AG04450 (cell line): ENCODE data around the gene SLC22A23. TPM values are rescaled to one million over a fixed set of nuclear protein-coding genes. Genes with fewer than 3 reads are reported as not detected.
A peak's percentile ranks its signal among the peaks of the same experiment; 100 is the strongest.

Experiments used
- CTCF ChIA-PET: fragments of 300-600, 350-600 bp; formaldehyde crosslinking; extraction: SDS; loops from one replicate; lab custom pipeline; 2022; ENCODE audit warnings: antibody characterized with exemption, inconsistent platforms; lab: Charles Lee
- POLR2A ChIA-PET: fragments of 350-600 bp; formaldehyde crosslinking; extraction: SDS; loops from one replicate; lab custom pipeline; 2021; ENCODE audit warnings: antibody characterized with exemption, inconsistent platforms; lab: Yijun Ruan, JAX
- DNase-seq: peaks from one replicate; pipeline ENCODE4 v3.0.0-alpha.2; 2011; ENCODE audit warnings: low read depth, low spot score
- H3K27ac ChIP-seq: one replicate; pipeline ENCODE4 v1.5.1; 2012; ENCODE audit warnings: low read depth, low read length, control low read depth
- H3K27me3 ChIP-seq: one replicate; pipeline ENCODE4 v1.6.0; 2012; ENCODE audit warnings: low read length; ENCODE audit not compliant: control insufficient read depth, insufficient read depth
- H3K4me3 ChIP-seq: 2 replicates; pipeline ENCODE4 v1.5.1; 2011; ENCODE audit warnings: mild to moderate bottlenecking, low read depth, low read length, control low read depth
- H3K9me3 ChIP-seq: 2 replicates; pipeline ENCODE4 v1.5.1; 2012; ENCODE audit warnings: low read length; ENCODE audit not compliant: control insufficient read depth, insufficient read depth
- CTCF ChIP-seq: IDR thresholded peaks from 2 replicates; pipeline ENCODE4 v1.5.1; 2011; ENCODE audit warnings: low read depth, low read length, control low read depth, inconsistent platforms
- polyA plus RNA-seq: library from polyadenylated mRNA; depleted of rRNA; stranded (reverse); fragments of >200 nt; gene quantifications from 2 replicates; pipeline ENCODE4 v1.2.3, GENCODE V29; 2011

SLC22A23 gene
- polyA plus RNA-seq, 1 experiment, result not detected

- no peaks in the 10 kb centered on the region; the same call in 1 of the 2 replicates for H3K9me3 ChIP-seq
- peaks cover 6% of the 10 kb centered on the region for H3K27me3 ChIP-seq
- no peak for TF ChIP-seq CTCF
- H3K27ac ChIP-seq, result no peak overlapping the region
- no peak overlapping the region for H3K4me3 ChIP-seq
- ChIA-PET CTCF (no interaction called here), POLR2A (no interaction called here)
- no peak for DNase-seq
These were observed 130.5 kb downstream of the SLC22A23 start for GRCh38 chr6:3326184-3326971.

GRCh38 chr6:3325210-3325609 is 131.6 kb downstream of the SLC22A23 start:
- Histone ChIP-seq H3K27ac (no peak overlapping the region), H3K4me3 (no peak overlapping the region), H3K9me3 (no peaks in the 10 kb centered on the region; the same call in 1 of the 2 replicates), H3K27me3 (peaks cover 5% of the 10 kb centered on the region)
- no peak for DNase-seq
- ChIA-PET POLR2A (no interaction called here), CTCF (interaction anchor here (1.1 kb wide), 1 partner anchor 46 kb away, joined by 6 read pairs; no protein-coding TSS in a partner anchor)
- TF ChIP-seq CTCF, result no peak

- POLR2A ChIA-PET, result interaction anchor here (0.9 to 1.0 kb wide), 2 partner anchors 45 to 148 kb away, joined by 3 to 8 read pairs; no protein-coding TSS in a partner anchor
- DNase-seq, result peak; percentile 69
- CTCF ChIA-PET, result interaction anchor here (1.1 to 1.2 kb wide), 2 partner anchors 45 to 409 kb away, joined by 3 to 6 read pairs; no protein-coding TSS in a partner anchor
- Histone ChIP-seq H3K27ac (peak overlapping the region; percentile 25), H3K4me3 (no peak overlapping the region), H3K9me3 (no peaks in the 10 kb centered on the region; the same call in 1 of the 2 replicates), H3K27me3 (peaks cover 12% of the 10 kb centered on the region)
- 0 out of 2 replicates have a peak, but pooled peaks have one; percentile 11 for TF ChIP-seq CTCF
These were observed 132.4 kb downstream of the SLC22A23 start for GRCh38 chr6:3324262-3324942.

GRCh38 chr6:3323696-3324261 is 133.1 kb downstream of the SLC22A23 start:
- Histone ChIP-seq H3K27me3 (peaks cover 17% of the 10 kb centered on the region), H3K9me3 (no peaks in the 10 kb centered on the region; the same call in 1 of the 2 replicates), H3K4me3 (no peak overlapping the region), H3K27ac (peak overlapping the region; percentile 25)
- ChIA-PET POLR2A (interaction anchor here (0.9 to 1.0 kb wide), 2 partner anchors 44 to 149 kb away, joined by 3 to 8 read pairs; no protein-coding TSS in a partner anchor), CTCF (interaction anchor here (1.2 kb wide), 1 partner anchor 409 kb away, joined by 3 read pairs; no protein-coding TSS in a partner anchor)
- no peak for DNase-seq
- no peak for TF ChIP-seq CTCF
